Lung (tissue), 12 donors: ENCODE data around the gene ANGEL2. TPM values are rescaled to one million over a fixed set of nuclear protein-coding genes. Genes with fewer than 3 reads are reported as not detected.

ENCODE experiments used
- ATAC-seq: fragments of 200-7000 bp; cut with Tn5 transposase; one replicate; pipeline ENCODE4 v1.9.1; 2020; ENCODE audit warnings: moderate number of reproducible peaks; ENCODE audit not compliant: insufficient read depth, low FRiP score
- DNase-seq, 3 donors: peaks; one replicate each; pipeline ENCODE4 v3.0.0-alpha.2; 2013 to 2017
- H3K27ac ChIP-seq, 2 donors: one replicate each; pipeline ENCODE4 v1.5.1; 2013; ENCODE audit warnings: mild to moderate bottlenecking in 2 of 2, moderate library complexity in 2 of 2, control low read depth in 1 of 2, inconsistent platforms in 1 of 2, low read depth in 1 of 2, low read length in 1 of 2
- H3K27me3 ChIP-seq, 3 donors: one replicate each; pipeline ENCODE4 v1.5.1; 2013; ENCODE audit warnings: low read length in 2 of 3; ENCODE audit not compliant: control insufficient read depth in 3 of 3, insufficient read depth in 3 of 3
- H3K36me3 ChIP-seq, 4 donors: one replicate each; pipeline ENCODE4 v1.5.1; 2013; ENCODE audit warnings: low read length in 4 of 4, mild to moderate bottlenecking in 1 of 4, moderate library complexity in 1 of 4; ENCODE audit not compliant: control insufficient read depth in 4 of 4, insufficient read depth in 4 of 4
- H3K4me1 ChIP-seq, 5 donors: one replicate each; pipeline ENCODE4 v1.5.1; 2013; ENCODE audit warnings: low read length in 5 of 5, mild to moderate bottlenecking in 2 of 5, moderate library complexity in 1 of 5; ENCODE audit not compliant: control insufficient read depth in 5 of 5, insufficient read depth in 5 of 5
- H3K4me3 ChIP-seq: one replicate; pipeline ENCODE4 v1.5.1; 2013; ENCODE audit warnings: mild to moderate bottlenecking, control low read depth, moderate library complexity
- H3K9ac ChIP-seq, 2 donors: one replicate each; pipeline ENCODE4 v1.5.1; 2013; ENCODE audit warnings: low read length in 2 of 2, control low read depth in 1 of 2; ENCODE audit not compliant: insufficient read depth in 1 of 2
- H3K9me3 ChIP-seq, 4 donors: one replicate each; pipeline ENCODE4 v1.5.1; 2013; ENCODE audit warnings: low read length in 3 of 4, mild to moderate bottlenecking in 1 of 4, moderate library complexity in 1 of 4; ENCODE audit not compliant: control insufficient read depth in 4 of 4, insufficient read depth in 3 of 4
- CTCF ChIP-seq: IDR thresholded peaks from 2 replicates; pipeline ENCODE4 v1.5.1; 2012; ENCODE audit warnings: mild to moderate bottlenecking; ENCODE audit errors: control extremely low read depth, extremely low read depth
- WGBS, 2 donors: extraction: QIAGEN DNeasy Blood & Tissue Kit; methylation state at CpG; one replicate each; pipeline ENCODE4 v1.1.7; 2013; 5-methylcytosine and 5-hydroxymethylcytosine counted together
- polyA plus RNA-seq, 2 donors: library from polyadenylated mRNA; stranded (reverse); fragments of 200-250 nt; gene quantifications; one replicate each; pipeline ENCODE4 v1.2.1, GENCODE V29; 2013
- total RNA-seq, 2 donors: library from RNA; depleted of rRNA in 1 of 2; stranded (reverse); fragments of >200 nt in 1 of 2; gene quantifications; one replicate each; pipeline ENCODE4 v1.2.1, GENCODE V29; 2014 to 2021
- donor health status: control.
- donor health status: control.
- donor health status: Bipolar disorder and iron deficiency.
- donor health status: healthy.
- donor health status: DM: yes; HTN: yes; CAD: no.

The ANGEL2 gene
- total and polyA plus RNA-seq, 4 donors = 13.7 to 53.7 (median 29.0) TPM

GRCh38 chr1:212984522-212985291 is 31.0 kb downstream of the ANGEL2 start:
- no peak for DNase-seq
- no peak overlapping the region for H3K27ac ChIP-seq
- H3K9ac ChIP-seq = no peak overlapping the region
- H3K4me1 ChIP-seq = peaks cover 0 to 19% (median 9%) of the 10 kb centered on the region in 5 donors
- ATAC-seq = no peak
- 94 to 100% methylated on average over 6 of the region's 6 CpGs for WGBS, 2 donors
- H3K4me3 ChIP-seq = no peak overlapping the region
- no peaks in the 10 kb centered on the region for H3K27me3 ChIP-seq
- no peaks in the 10 kb centered on the region for H3K9me3 ChIP-seq
- no peak for TF ChIP-seq CTCF
- peaks cover 0 to 16% (median 8%) of the 10 kb centered on the region in 4 donors for H3K36me3 ChIP-seq

DNA sequence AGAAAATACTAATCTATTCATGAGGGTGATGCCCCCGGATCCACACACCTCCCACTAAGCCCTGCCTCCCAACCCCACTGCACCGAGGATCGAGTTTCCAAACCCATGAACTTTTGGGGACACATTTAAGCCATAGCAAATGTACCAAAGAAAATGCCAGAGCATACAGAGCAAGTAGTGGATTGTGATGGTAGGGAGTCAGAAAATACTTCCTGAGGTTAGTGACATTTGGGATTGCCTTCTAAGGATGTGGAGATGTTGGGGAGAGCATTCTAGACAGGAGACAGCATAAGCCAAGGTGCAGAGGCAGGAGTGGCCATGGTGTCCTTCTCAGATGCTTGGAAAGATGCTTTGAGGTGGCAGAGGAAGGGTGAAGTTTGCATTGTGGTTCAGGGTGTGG is 32.2 kb downstream of the ANGEL2 start:
- ATAC-seq = no peak
- Histone ChIP-seq H3K36me3 (peaks cover 0 to 15% (median 6%) of the 10 kb centered on the region in 4 donors), H3K4me1 (peaks cover 0 to 19% (median 9%) of the 10 kb centered on the region in 5 donors), H3K4me3 (no peak overlapping the region), H3K9ac (no peak overlapping the region), H3K27ac (no peak overlapping the region), H3K9me3 (no peaks in the 10 kb centered on the region), H3K27me3 (no peaks in the 10 kb centered on the region)
- no peak for DNase-seq
- TF ChIP-seq CTCF = no peak
- WGBS, 2 donors = 90 to 98% methylated on average over 3 of the region's 3 CpGs

- no peaks in the 10 kb centered on the region for H3K9me3 ChIP-seq
- WGBS, 2 donors = 77 to 84% methylated on average over 6 of the region's 6 CpGs
- H3K4me3 ChIP-seq = no peak overlapping the region
- H3K27me3 ChIP-seq = no peaks in the 10 kb centered on the region
- no peak for ATAC-seq
- no peak for DNase-seq
- TF ChIP-seq CTCF = no peak
- no peak overlapping the region for H3K27ac ChIP-seq
- H3K36me3 ChIP-seq = peaks cover 0 to 14% (median 6%) of the 10 kb centered on the region in 4 donors
- peaks cover 0 to 19% (median 9%) of the 10 kb centered on the region in 5 donors for H3K4me1 ChIP-seq
- no peak overlapping the region for H3K9ac ChIP-seq
These were observed 33.1 kb downstream of the ANGEL2 start for GRCh38 chr1:212982430-212983152.
